Measurements from ENCODE around the gene UBE3B.

- TF ChIP-seq, protein P1, sequence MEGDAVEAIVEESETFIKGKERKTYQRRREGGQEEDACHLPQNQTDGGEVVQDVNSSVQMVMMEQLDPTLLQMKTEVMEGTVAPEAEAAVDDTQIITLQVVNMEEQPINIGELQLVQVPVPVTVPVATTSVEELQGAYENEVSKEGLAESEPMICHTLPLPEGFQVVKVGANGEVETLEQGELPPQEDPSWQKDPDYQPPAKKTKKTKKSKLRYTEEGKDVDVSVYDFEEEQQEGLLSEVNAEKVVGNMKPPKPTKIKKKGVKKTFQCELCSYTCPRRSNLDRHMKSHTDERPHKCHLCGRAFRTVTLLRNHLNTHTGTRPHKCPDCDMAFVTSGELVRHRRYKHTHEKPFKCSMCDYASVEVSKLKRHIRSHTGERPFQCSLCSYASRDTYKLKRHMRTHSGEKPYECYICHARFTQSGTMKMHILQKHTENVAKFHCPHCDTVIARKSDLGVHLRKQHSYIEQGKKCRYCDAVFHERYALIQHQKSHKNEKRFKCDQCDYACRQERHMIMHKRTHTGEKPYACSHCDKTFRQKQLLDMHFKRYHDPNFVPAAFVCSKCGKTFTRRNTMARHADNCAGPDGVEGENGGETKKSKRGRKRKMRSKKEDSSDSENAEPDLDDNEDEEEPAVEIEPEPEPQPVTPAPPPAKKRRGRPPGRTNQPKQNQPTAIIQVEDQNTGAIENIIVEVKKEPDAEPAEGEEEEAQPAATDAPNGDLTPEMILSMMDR (IDR thresholded peaks at IDR 0.05; ENCODE audit: insufficient read depth, low read depth, low read length) = no peak
- TF ChIP-seq EZH2 (IDR thresholded peaks at IDR 0.05; ENCODE audit: insufficient read depth, low read length) = no peak
Observed at GRCh38 chr12:109452489-109452888, 24.9 kb upstream of the UBE3B start.
